Gastrocnemius medialis (tissue), 4 donors: ENCODE data around the gene RBM7. TPM values are rescaled to one million over a fixed set of nuclear protein-coding genes. Genes with fewer than 3 reads are reported as not detected.

Experiments used
- ATAC-seq, 2 donors: fragments of 150-250 bp; one replicate each; pipeline ENCODE4 v1.9.1; 2016
- DNase-seq, 2 donors: peaks; one replicate each; pipeline ENCODE4 v3.0.0-alpha.2; 2019
- H3K27ac ChIP-seq, 4 donors: fragments of 200-600 bp; sonication (generic); 1 replicate in 1 of 4; 2 replicates in 3 of 4; pipeline ENCODE4 v1.5.1; 2016 to 2018; ENCODE audit warnings: mild to moderate bottlenecking in 2 of 4, moderate library complexity in 1 of 4
- H3K27me3 ChIP-seq, 3 donors: fragments of 200-600 bp; sonication (generic) in 2 of 3; 1 replicate in 1 of 3; 2 replicates in 2 of 3; pipeline versions ENCODE4 v1.5.1 to v1.6.0; 2016 to 2019; ENCODE audit warnings: mild to moderate bottlenecking in 1 of 3, moderate library complexity in 1 of 3
- H3K36me3 ChIP-seq, 2 donors: fragments of 200-600 bp; sonication (generic) in 1 of 2; one replicate each; pipeline ENCODE4 v1.5.1; 2017 to 2018
- H3K4me1 ChIP-seq, 2 donors: fragments of 200-600 bp; sonication (generic) in 1 of 2; one replicate each; pipeline ENCODE4 v1.5.1; 2016 to 2017; ENCODE audit warnings: mild to moderate bottlenecking in 2 of 2
- H3K4me3 ChIP-seq, 4 donors: fragments of 200-600 bp; sonication (generic) in 3 of 4; 1 replicate in 1 of 4; 2 replicates in 3 of 4; pipeline ENCODE4 v1.5.1; 2016 to 2019; ENCODE audit warnings: mild to moderate bottlenecking in 2 of 4
- H3K9me3 ChIP-seq, 3 donors: fragments of 200-600 bp; sonication (generic) in 2 of 3; 1 replicate in 1 of 3; 2 replicates in 2 of 3; pipeline ENCODE4 v1.5.1; 2016 to 2019
- POLR2A ChIP-seq, 2 donors: fragments of 450-650 bp; IDR thresholded peaks; one replicate each; pipeline ENCODE4 v1.6.1; 2017; ENCODE audit warnings: antibody characterized with exemption in 2 of 2, mild to moderate bottlenecking in 2 of 2, moderate library complexity in 2 of 2
- in situ Hi-C, 4 donors: fragments of 200-750 bp; cut with MboI; loops; one replicate each; pipeline versions ENCODE4 v1.15.0 to v1.8.0; 2017; ENCODE audit warnings: low sequenced_read_pairs in 4 of 4
- intact Hi-C: fragments of 100-400 bp; cut with DNase I; formaldehyde crosslinking; loops from one replicate; pipeline ENCODE4 v1.15.1; 2023; ENCODE audit warnings: low total_unique reads
- total RNA-seq, 4 donors: library from RNA; depleted of rRNA; stranded (reverse); fragments of >200 nt; gene quantifications; one replicate each; pipeline versions ENCODE4 v1.1.0 to v1.2.3, GENCODE V29; 2016
- TF ChIP-seq, protein P1 (sequence below), 5 experiments: fragments of 450-650 bp in 3 of 5; fragments of 200-600 bp in 2 of 5; sonication (generic) in 2 of 5; IDR thresholded peaks in 4 of 5; conservative IDR thresholded peaks in 1 of 5; 1 replicate in 4 of 5; 2 replicates in 1 of 5; pipeline ENCODE4 v1.5.1; 2016 to 2019; ENCODE audit warnings: antibody characterized with exemption in 5 of 5, mild to moderate bottlenecking in 3 of 5, moderate library complexity in 3 of 5

Gene RBM7
- total RNA-seq, 4 donors from 2014 or later: 6.2 to 14.9 (median 11.6) TPM

DNA sequence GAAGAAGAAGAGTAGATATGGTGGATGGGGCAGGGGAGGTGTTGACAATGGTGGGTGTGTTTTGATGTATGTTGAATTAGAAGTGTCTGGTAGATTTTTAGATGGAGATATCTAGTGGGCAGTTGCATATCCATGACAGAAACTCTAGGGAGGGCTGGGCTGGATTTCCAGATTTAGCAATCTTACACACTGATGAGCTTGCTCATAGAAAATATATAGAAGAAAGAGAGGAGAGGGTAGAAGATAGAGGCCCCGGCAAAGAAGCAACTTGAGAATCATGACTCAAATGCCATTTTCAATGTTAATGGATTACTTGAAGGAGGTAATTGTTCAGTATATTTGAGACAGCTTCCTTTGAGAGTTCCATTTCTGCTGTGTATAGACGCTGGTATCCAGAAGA is 47.0 kb downstream of the RBM7 start:
- Histone ChIP-seq H3K4me3 (no peak overlapping the region), H3K4me1 (peaks cover 6 to 13% of the 10 kb centered on the region in 2 donors), H3K9me3 (no peaks in the 10 kb centered on the region), H3K27ac (no peak overlapping the region), H3K36me3 (peaks cover 0 to 48% of the 10 kb centered on the region in 2 donors), H3K27me3 (no peaks in the 10 kb centered on the region)
- TF ChIP-seq, protein P1, sequence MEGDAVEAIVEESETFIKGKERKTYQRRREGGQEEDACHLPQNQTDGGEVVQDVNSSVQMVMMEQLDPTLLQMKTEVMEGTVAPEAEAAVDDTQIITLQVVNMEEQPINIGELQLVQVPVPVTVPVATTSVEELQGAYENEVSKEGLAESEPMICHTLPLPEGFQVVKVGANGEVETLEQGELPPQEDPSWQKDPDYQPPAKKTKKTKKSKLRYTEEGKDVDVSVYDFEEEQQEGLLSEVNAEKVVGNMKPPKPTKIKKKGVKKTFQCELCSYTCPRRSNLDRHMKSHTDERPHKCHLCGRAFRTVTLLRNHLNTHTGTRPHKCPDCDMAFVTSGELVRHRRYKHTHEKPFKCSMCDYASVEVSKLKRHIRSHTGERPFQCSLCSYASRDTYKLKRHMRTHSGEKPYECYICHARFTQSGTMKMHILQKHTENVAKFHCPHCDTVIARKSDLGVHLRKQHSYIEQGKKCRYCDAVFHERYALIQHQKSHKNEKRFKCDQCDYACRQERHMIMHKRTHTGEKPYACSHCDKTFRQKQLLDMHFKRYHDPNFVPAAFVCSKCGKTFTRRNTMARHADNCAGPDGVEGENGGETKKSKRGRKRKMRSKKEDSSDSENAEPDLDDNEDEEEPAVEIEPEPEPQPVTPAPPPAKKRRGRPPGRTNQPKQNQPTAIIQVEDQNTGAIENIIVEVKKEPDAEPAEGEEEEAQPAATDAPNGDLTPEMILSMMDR (IDR thresholded peaks at IDR 0.05 in 4 of 5, conservative IDR thresholded peaks at IDR 0.05 in 1 of 5): no peak
- TF ChIP-seq POLR2A (IDR thresholded peaks at IDR 0.05): no peak
- ATAC-seq: no peak
- intact Hi-C loops (no loop called here), in situ Hi-C loops (no loop called here)
- DNase-seq: no peak

DNA sequence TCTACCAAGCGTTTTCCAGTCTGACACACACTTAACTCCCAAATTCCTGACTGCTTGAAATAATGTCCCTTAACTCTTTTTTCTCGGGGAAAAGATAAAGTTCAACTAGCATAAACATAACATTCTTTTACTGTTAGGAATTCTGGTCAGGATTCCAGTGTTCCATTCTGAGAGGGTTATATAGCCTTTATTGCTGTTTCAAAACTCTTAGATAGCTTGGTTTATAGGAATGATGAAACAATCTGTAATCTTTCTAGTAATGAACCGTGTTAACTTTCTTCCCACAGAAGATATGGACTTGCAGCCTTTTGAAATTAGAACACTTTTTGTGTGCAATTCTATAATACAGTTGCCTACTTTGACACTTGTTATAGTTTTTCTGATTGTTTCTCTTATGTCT is 47.4 kb downstream of the RBM7 start:
- in situ Hi-C loops: no loop called here
- Histone ChIP-seq H3K4me1 (peaks cover 6 to 13% of the 10 kb centered on the region in 2 donors), H3K9me3 (no peaks in the 10 kb centered on the region), H3K36me3 (peaks cover 0 to 53% of the 10 kb centered on the region in 2 donors), H3K27ac (no peak overlapping the region), H3K27me3 (no peaks in the 10 kb centered on the region), H3K4me3 (no peak overlapping the region)
- DNase-seq: no peak
- ATAC-seq: no peak
- intact Hi-C loops: no loop called here
- TF ChIP-seq, protein P1 (IDR thresholded peaks at IDR 0.05 in 4 of 5, conservative IDR thresholded peaks at IDR 0.05 in 1 of 5): no peak
- no peak for TF ChIP-seq POLR2A (IDR thresholded peaks at IDR 0.05)

DNA sequence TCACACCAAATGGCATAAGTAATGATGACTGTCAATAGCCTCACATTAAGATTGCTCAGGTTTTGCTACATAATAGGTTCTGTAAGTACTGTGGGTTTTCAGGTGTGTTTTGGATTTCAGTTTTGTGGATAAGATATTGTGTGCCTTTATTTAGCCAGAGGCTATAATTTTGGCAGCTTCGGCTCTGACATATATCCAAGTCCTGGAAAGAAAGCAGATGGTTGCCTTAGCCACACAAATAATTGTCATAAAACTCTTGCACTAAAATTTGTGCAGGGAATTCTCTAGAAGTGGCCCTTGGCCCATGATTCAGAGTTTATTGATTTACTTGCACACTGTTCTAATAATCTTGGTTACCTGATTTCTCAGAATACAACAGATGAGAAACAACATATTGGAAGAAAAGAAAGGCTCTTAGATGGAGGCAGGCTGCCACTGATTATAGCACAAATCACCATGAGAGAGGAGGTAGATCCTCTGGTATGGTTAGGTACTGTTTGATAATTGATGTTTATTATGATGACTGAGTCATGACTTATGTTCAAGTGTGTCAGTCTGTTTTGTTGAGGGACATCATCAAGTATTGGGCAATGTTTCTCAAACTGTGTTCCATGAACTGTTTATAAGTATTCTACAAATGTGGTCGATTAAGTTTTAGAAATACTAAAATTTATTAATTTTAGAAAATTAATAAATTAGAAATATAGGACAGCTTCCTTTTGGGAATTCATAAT is 48.5 kb downstream of the RBM7 start:
- Histone ChIP-seq H3K27me3 (no peaks in the 10 kb centered on the region), H3K4me1 (peaks cover 6 to 13% of the 10 kb centered on the region in 2 donors), H3K9me3 (no peaks in the 10 kb centered on the region), H3K27ac (no peak overlapping the region), H3K36me3 (peaks cover 0 to 59% of the 10 kb centered on the region in 2 donors), H3K4me3 (no peak overlapping the region)
- in situ Hi-C loops (no loop called here), intact Hi-C loops (no loop called here)
- no peak for TF ChIP-seq POLR2A (IDR thresholded peaks at IDR 0.05)
- TF ChIP-seq, protein P1 (IDR thresholded peaks at IDR 0.05 in 4 of 5, conservative IDR thresholded peaks at IDR 0.05 in 1 of 5): no peak
- no peak for ATAC-seq
- no peak for DNase-seq

DNA sequence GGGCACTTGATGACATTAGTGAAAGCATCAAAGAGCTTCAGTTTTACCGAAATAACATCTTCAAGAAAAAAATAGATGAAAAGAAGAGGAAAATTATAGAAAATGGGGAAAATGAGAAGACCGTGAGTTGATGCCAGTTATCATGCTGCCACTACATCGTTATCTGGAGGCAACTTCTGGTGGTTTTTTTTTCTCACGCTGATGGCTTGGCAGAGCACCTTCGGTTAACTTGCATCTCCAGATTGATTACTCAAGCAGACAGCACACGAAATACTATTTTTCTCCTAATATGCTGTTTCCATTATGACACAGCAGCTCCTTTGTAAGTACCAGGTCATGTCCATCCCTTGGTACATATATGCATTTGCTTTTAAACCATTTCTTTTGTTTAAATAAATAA is 49.4 kb downstream of the RBM7 start:
- H3K9me3 ChIP-seq: no peaks in the 10 kb centered on the region
- TF ChIP-seq, protein P1 (IDR thresholded peaks at IDR 0.05 in 4 of 5, conservative IDR thresholded peaks at IDR 0.05 in 1 of 5): no peak
- TF ChIP-seq POLR2A (IDR thresholded peaks at IDR 0.05): no peak
- no peak overlapping the region for H3K4me3 ChIP-seq
- intact Hi-C loops (no loop called here), in situ Hi-C loops (no loop called here)
- DNase-seq: no peak
- H3K27ac ChIP-seq: no peak overlapping the region
- no peaks in the 10 kb centered on the region for H3K27me3 ChIP-seq
- peaks cover 6 to 13% of the 10 kb centered on the region in 2 donors for H3K4me1 ChIP-seq
- peaks cover 0 to 54% of the 10 kb centered on the region in 2 donors for H3K36me3 ChIP-seq
- ATAC-seq: no peak
